NB4 (cell line): ENCODE data around the gene HHATL.

Source experiments
- MAX ChIP-seq: IDR thresholded peaks from 2 replicates; pipeline ENCODE4 v1.6.1; 2011; ENCODE audit warnings: low read depth, low read length
- MYC ChIP-seq: IDR thresholded peaks from 2 replicates; pipeline ENCODE4 v1.6.1; 2011; ENCODE audit warnings: low read depth, low read length
- POLR2A ChIP-seq: IDR thresholded peaks from 2 replicates; pipeline ENCODE4 v1.6.1; 2011; ENCODE audit warnings: mild to moderate bottlenecking; ENCODE audit not compliant: insufficient read length; ENCODE audit errors: extremely low read depth
- TF ChIP-seq, protein P1 (sequence below): IDR thresholded peaks from one replicate; pipeline ENCODE4 v1.5.1; 2012; ENCODE audit warnings: low read depth, low read length

DNA sequence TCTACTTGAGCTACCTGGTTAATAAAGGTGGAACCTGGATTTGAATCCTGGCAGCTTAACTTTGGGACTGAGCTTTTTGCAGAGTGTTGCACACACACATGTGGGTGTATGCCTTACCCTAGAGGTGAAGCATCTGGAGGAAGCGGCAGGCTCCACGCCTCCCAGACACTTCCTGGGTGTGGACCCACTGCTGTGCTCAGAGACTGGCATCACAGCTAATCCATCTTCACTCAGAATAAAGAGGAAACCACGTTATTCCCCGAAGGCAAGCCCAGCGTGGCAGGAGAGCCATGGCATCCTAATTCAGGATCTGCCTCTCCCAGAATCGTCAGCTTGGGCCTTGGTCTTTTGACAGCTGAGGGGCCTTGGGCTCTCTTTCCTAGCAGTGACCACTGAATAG lies 45.0 kb upstream of the HHATL start:
- no peak for TF ChIP-seq POLR2A
- TF ChIP-seq, protein P1, sequence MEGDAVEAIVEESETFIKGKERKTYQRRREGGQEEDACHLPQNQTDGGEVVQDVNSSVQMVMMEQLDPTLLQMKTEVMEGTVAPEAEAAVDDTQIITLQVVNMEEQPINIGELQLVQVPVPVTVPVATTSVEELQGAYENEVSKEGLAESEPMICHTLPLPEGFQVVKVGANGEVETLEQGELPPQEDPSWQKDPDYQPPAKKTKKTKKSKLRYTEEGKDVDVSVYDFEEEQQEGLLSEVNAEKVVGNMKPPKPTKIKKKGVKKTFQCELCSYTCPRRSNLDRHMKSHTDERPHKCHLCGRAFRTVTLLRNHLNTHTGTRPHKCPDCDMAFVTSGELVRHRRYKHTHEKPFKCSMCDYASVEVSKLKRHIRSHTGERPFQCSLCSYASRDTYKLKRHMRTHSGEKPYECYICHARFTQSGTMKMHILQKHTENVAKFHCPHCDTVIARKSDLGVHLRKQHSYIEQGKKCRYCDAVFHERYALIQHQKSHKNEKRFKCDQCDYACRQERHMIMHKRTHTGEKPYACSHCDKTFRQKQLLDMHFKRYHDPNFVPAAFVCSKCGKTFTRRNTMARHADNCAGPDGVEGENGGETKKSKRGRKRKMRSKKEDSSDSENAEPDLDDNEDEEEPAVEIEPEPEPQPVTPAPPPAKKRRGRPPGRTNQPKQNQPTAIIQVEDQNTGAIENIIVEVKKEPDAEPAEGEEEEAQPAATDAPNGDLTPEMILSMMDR = no peak
- TF ChIP-seq MAX = no peak
- TF ChIP-seq MYC = no peak
